H54 (cell line): ENCODE measurements around the gene C3orf85.
"Not testable (repeated sequence)": the region's sequence is repeated elsewhere in the genome, so short reads cannot be mapped to it uniquely, and the experiment has no call there.

Experiments
- DNase-seq: peaks from one replicate; pipeline ENCODE4 v3.0.0; 2011; ENCODE audit warnings: low spot score, mixed read lengths; ENCODE audit not compliant: insufficient read length
- FAIRE-seq: peaks from 3 replicates; lab custom pipeline; 2011; peaks lifted over from hg19 to GRCh38; lab: Jason Lieb, UNC
- POLR2A ChIP-seq: IDR thresholded peaks from 2 replicates; pipeline ENCODE4 v1.6.1; 2011; ENCODE audit warnings: low read depth, mild to moderate bottlenecking, low read length

The C3orf85 gene

GRCh38 chr3:109125902-109126301 lies 10.6 kb upstream of the C3orf85 start:
- DNase-seq (no peak), FAIRE-seq (no peak)
- no peak for TF ChIP-seq POLR2A

GRCh38 chr3:109127553-109127952 lies 9.0 kb upstream of the C3orf85 start:
- no peak for TF ChIP-seq POLR2A
- no peak for FAIRE-seq

DNA sequence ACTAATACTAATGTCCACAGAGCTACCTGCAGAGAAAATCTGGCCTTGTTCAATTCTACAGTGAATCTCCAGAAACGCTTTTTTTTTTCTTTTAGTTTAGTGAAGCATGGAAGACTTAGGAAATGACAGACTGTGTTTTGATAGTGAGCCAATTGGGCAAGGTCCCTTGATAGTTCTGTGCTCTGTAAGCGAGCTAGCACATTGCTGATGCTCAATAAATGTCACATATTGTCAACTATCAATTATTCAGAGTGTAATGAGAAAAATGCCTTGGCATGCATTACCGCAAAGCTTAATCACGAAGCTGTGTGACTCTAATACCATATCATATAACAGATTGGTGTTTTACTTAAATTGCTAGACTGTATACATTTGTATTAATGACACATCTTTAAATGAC lies 5.2 kb upstream of the C3orf85 start:
- DNase-seq (no peak), FAIRE-seq (no peak)
- no peak for TF ChIP-seq POLR2A

More at GRCh38 chr3:109127553-109127952, 9.0 kb upstream of the C3orf85 start:
- DNase-seq, result no peak

GRCh38 chr3:109132801-109133473 lies 3.6 kb upstream of the C3orf85 start:
- TF ChIP-seq POLR2A, result no peak
- FAIRE-seq, result no peak
- DNase-seq, result no peak

DNA sequence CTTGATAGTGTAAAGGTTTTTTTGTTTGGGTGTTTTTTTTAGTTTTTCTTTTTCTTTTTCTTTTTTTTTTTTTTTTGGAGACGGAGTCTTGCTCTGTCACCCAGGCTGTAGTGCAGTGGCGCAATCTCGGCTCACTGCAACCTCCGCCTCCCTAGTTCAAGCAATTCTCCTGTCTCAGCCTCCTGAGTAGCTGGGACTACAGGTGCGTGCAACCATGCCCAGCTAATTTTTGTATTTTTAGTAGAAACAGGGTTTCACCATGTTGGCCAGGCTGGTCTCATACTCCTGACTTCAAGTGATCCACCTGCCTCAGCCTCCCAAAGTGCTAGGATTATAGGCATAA lies 3.1 kb upstream of the C3orf85 start:
- not testable (repeated sequence) for DNase-seq, FAIRE-seq

DNA sequence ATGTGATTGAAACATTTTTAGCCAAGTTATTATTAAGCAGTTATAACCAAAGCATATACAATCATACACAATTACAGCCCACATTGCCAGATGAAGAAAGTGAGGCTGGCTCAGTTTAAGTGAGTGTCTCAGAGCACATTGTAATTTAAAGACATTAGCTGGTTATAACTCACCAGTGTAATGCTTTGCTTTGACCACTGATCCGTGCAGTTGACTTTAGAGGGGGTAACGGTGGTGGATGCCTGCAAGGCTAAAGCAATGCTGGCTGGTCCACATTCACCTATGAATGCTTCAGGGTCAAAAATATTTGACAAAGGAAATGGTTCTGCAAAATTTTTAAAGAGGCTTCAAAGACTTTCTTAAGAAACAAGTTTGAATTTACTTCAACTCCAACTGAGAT lies 1.2 kb downstream of the C3orf85 start:
- DNase-seq, result no peak
- no peak for FAIRE-seq
- no peak for TF ChIP-seq POLR2A

- FAIRE-seq (no peak), DNase-seq (no peak)
- no peak for TF ChIP-seq POLR2A
These were observed 3.8 kb downstream of the C3orf85 start for GRCh38 chr3:109140318-109140717.

- TF ChIP-seq POLR2A, result no peak
- DNase-seq (no peak), FAIRE-seq (no peak)
These were observed 7.1 kb downstream of the C3orf85 start for GRCh38 chr3:109143646-109144045.

GRCh38 chr3:109149078-109149477 lies 12.6 kb downstream of the C3orf85 start:
- no peak for TF ChIP-seq POLR2A
- DNase-seq, result no peak
- no peak for FAIRE-seq

DNA sequence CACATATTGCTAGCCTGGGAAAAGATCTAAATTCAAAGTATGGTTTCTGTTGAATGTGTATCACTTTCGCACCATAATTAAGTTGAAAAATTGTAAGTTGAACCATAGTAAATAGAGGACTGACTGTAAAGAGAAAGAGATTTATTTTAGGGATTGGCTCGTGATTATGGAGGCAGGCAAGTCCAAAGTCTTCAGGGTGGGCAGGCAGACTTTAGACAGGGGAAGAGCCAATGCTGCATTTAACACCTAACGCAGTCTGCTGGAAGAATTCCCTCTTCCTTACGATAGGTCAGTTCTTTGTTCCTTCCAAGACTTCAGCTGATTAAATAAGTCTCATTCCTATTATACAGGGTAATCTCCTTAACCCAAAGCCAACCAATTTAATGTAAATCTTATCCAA lies 15.8 kb downstream of the C3orf85 start:
- no peak for TF ChIP-seq POLR2A
- FAIRE-seq, result no peak
- DNase-seq, result no peak

DNA sequence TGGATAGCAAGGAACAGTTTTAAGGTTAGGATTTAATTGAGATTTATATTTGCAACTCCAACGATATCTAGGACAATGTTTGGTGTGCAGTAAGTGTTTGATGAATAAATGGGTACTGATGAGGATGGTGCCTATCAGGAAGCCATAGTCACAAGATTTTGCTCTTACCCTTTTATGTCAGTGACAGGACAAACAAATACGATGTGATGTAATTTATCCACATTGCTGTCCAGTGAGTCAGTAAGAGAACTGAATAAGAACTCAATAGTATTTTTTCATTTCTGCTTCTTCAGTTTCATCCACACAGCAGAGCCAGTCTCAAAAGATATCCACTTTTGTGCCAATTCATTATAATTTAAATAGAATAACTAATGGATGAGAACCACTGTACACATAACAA lies 18.5 kb downstream of the C3orf85 start:
- no peak for FAIRE-seq
- DNase-seq, result no peak
- no peak for TF ChIP-seq POLR2A

- FAIRE-seq (no peak), DNase-seq (no peak)
- no peak for TF ChIP-seq POLR2A
These were observed 19.3 kb downstream of the C3orf85 start for GRCh38 chr3:109155828-109156227.

GRCh38 chr3:109161487-109162123 lies 25.1 kb downstream of the C3orf85 start:
- DNase-seq (no peak), FAIRE-seq (no peak)
- no peak for TF ChIP-seq POLR2A

- DNase-seq, result no peak
- TF ChIP-seq POLR2A, result no peak
- FAIRE-seq, result no peak
These were observed 29.4 kb downstream of the C3orf85 start for GRCh38 chr3:109165905-109166304.

DNA sequence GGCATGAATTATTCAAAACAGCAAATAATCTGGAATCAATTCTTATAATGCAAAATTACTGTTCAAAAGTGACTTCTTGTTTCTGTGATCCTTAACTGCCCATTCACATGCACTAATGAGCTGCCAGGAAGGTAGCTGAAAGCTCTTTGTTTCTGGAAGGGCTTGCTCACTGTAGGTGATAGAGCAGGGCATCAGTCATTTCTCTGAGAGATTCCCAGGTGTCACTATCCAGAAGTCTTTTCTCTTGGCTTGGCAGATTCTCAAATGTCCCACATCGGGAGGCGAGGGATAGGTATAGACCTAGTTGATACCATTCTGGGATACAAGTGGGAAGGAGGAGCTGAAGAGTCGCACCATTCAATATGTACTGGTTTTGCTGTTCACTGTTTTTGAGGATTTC lies 35.0 kb downstream of the C3orf85 start:
- no peak for DNase-seq
- FAIRE-seq, result no peak
- TF ChIP-seq POLR2A, result no peak
